ES-I3 (cell line): ENCODE measurements around the gene LENG1.
A peak's percentile ranks its signal among the peaks of the same experiment; 100 is the strongest.

ENCODE experiments used
- H3K36me3 ChIP-seq: 2 replicates; pipeline ENCODE4 v1.6.1; 2013; ENCODE audit warnings: mild to moderate bottlenecking, low read length, control low read depth, moderate library complexity; ENCODE audit not compliant: insufficient read depth
- H3K4me1 ChIP-seq: 2 replicates; pipeline ENCODE4 v1.6.1; 2013; ENCODE audit warnings: mild to moderate bottlenecking, control low read depth, low read length; ENCODE audit not compliant: insufficient read depth
- H3K9ac ChIP-seq: 2 replicates; pipeline ENCODE4 v1.6.1; 2013; ENCODE audit warnings: low read depth, mild to moderate bottlenecking, low read length, moderate library complexity
- H3K9me3 ChIP-seq: 2 replicates; pipeline ENCODE4 v1.6.1; 2013; ENCODE audit warnings: mild to moderate bottlenecking, low read length, moderate library complexity; ENCODE audit not compliant: control insufficient read depth, insufficient read depth

The LENG1 gene

GRCh38 chr19:54162884-54163283 is 3.4 kb upstream of the LENG1 start:
- H3K9ac ChIP-seq, result peak overlapping the region; percentile 64; the same call in 1 of the 2 replicates
- peaks cover 3% of the 10 kb centered on the region for H3K4me1 ChIP-seq
- no peaks in the 10 kb centered on the region for H3K9me3 ChIP-seq
- H3K36me3 ChIP-seq, result no peaks in the 10 kb centered on the region

GRCh38 chr19:54162241-54162805 is 2.8 kb upstream of the LENG1 start:
- Histone ChIP-seq H3K36me3 (no peaks in the 10 kb centered on the region), H3K9me3 (no peaks in the 10 kb centered on the region), H3K4me1 (peaks cover 3% of the 10 kb centered on the region), H3K9ac (peak overlapping the region; percentile 64; the same call in 1 of the 2 replicates)

- no peaks in the 10 kb centered on the region for H3K9me3 ChIP-seq
- no peaks in the 10 kb centered on the region for H3K36me3 ChIP-seq
- H3K9ac ChIP-seq, result peak overlapping the region; percentile 70; the same call in 1 of the 2 replicates
- peaks cover 3% of the 10 kb centered on the region for H3K4me1 ChIP-seq
Observed at GRCh38 chr19:54160854-54161253, 1.3 kb upstream of the LENG1 start.

- Histone ChIP-seq H3K36me3 (no peaks in the 10 kb centered on the region), H3K9ac (peak overlapping the region; percentile 70), H3K4me1 (peaks cover 3% of the 10 kb centered on the region), H3K9me3 (no peaks in the 10 kb centered on the region)
Observed at GRCh38 chr19:54160182-54160811, 776 bp upstream of the LENG1 start.

GRCh38 chr19:54158812-54159351 is 639 bp downstream of the LENG1 start:
- Histone ChIP-seq H3K4me1 (peaks cover 3% of the 10 kb centered on the region), H3K9ac (peak overlapping the region; percentile 89), H3K36me3 (no peaks in the 10 kb centered on the region), H3K9me3 (no peaks in the 10 kb centered on the region)

- H3K4me1 ChIP-seq, result peaks cover 3% of the 10 kb centered on the region
- no peaks in the 10 kb centered on the region; the same call in 1 of the 2 replicates for H3K36me3 ChIP-seq
- H3K9ac ChIP-seq, result no peak overlapping the region
- no peaks in the 10 kb centered on the region for H3K9me3 ChIP-seq
Observed at GRCh38 chr19:54156953-54157352, 2.6 kb downstream of the LENG1 start.

- no peak overlapping the region for H3K9ac ChIP-seq
- no peaks in the 10 kb centered on the region for H3K4me1 ChIP-seq
- H3K9me3 ChIP-seq, result no peaks in the 10 kb centered on the region
- H3K36me3 ChIP-seq, result no peaks in the 10 kb centered on the region; the same call in 1 of the 2 replicates
Observed at GRCh38 chr19:54156490-54156889, 3.0 kb downstream of the LENG1 start.

GRCh38 chr19:54155694-54156093 is 3.8 kb downstream of the LENG1 start:
- Histone ChIP-seq H3K36me3 (no peaks in the 10 kb centered on the region; the same call in 1 of the 2 replicates), H3K9me3 (no peaks in the 10 kb centered on the region), H3K9ac (no peak overlapping the region), H3K4me1 (no peaks in the 10 kb centered on the region)

GRCh38 chr19:54154603-54155345 is 4.7 kb downstream of the LENG1 start:
- no peaks in the 10 kb centered on the region for H3K9me3 ChIP-seq
- no peak overlapping the region for H3K9ac ChIP-seq
- no peaks in the 10 kb centered on the region for H3K4me1 ChIP-seq
- H3K36me3 ChIP-seq, result no peaks in the 10 kb centered on the region; the same call in 1 of the 2 replicates

- Histone ChIP-seq H3K4me1 (no peaks in the 10 kb centered on the region), H3K9me3 (no peaks in the 10 kb centered on the region), H3K36me3 (peaks cover 7% of the 10 kb centered on the region), H3K9ac (no peak overlapping the region)
Observed at GRCh38 chr19:54153731-54154326, 5.7 kb downstream of the LENG1 start.

- Histone ChIP-seq H3K9ac (no peak overlapping the region), H3K36me3 (peaks cover 8% of the 10 kb centered on the region), H3K4me1 (no peaks in the 10 kb centered on the region), H3K9me3 (no peaks in the 10 kb centered on the region)
Observed at GRCh38 chr19:54152878-54153524, 6.5 kb downstream of the LENG1 start.

- Histone ChIP-seq H3K9me3 (no peaks in the 10 kb centered on the region), H3K36me3 (peaks cover 8% of the 10 kb centered on the region), H3K9ac (no peak overlapping the region), H3K4me1 (no peaks in the 10 kb centered on the region)
Observed at GRCh38 chr19:54152267-54152666, 7.3 kb downstream of the LENG1 start.

GRCh38 chr19:54151362-54152035 is 8.0 kb downstream of the LENG1 start:
- H3K9ac ChIP-seq, result no peak overlapping the region
- H3K9me3 ChIP-seq, result no peaks in the 10 kb centered on the region
- peaks cover 8% of the 10 kb centered on the region for H3K36me3 ChIP-seq
- no peaks in the 10 kb centered on the region for H3K4me1 ChIP-seq
